ENCODE measurements around the gene PISD. TPM values are rescaled to one million over a fixed set of nuclear protein-coding genes. Genes with fewer than 3 reads are reported as not detected.

The PISD gene
- total and polyA plus RNA-seq, 2 donors (not counting 3 experiments of a cell fraction or from before 2014, with no cell fraction given) = 53.4 to 58.0 TPM

DNA sequence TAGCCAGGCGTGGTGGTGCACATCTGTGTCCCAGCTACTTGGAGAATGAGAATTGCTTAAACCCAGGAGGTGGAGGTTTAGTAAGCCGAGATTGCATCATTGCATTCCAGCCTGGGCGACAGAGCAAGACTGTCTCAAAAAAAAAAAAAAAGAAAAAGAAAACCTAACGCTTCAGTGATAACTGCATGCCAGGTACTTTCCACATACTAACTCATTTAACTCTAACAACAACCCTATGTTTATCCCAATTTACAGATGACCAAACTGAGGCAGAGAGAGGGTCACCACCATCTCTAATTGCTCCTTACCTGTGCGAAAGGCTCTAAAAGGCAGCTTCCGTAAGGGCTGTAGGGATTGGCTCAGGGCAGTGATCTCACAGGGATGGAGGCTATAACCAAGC is 11.6 kb downstream of the PISD start:
- intact Hi-C loops (cut with micrococcal nuclease) (no loop called here), dilution Hi-C loops (cut with MboI; ENCODE audit: extremely low pct_ligation_motif_present, low sequenced_read_pairs) (no loop called here)
- no TSS peak for BruUV-seq (replicated peaks)
- Histone ChIP-seq H3K27ac (ENCODE audit: insufficient read depth, low read depth, low read length) (no peak overlapping the region), H3K9ac (replicated peaks; ENCODE audit: extremely low read depth, insufficient read depth, low read length) (no peak overlapping the region), H4K20me1 (replicated peaks; ENCODE audit: control insufficient read depth, extremely low read depth, insufficient read depth, low read length) (no peaks in the 10 kb centered on the region), H2AFZ (ENCODE audit: low read depth, low read length) (no peak overlapping the region), H3K4me2 (ENCODE audit: insufficient read depth, low read length) (no peak overlapping the region), H3K79me2 (ENCODE audit: control insufficient read depth, insufficient read depth, low read length) (peaks cover 41% of the 10 kb centered on the region), H3K4me1 (ENCODE audit: control insufficient read depth, extremely low read depth, insufficient read depth, low read length) (peaks cover 24% of the 10 kb centered on the region), H3K36me3 (ENCODE audit: control insufficient read depth in 2 of 2, extremely low read depth in 1 of 2, insufficient read depth in 2 of 2, low read length in 2 of 2) (peaks cover 0 to 2% of the 10 kb centered on the region in 2 experiments), H3K4me3 (replicated peaks in 1 of 3; ENCODE audit: insufficient read depth in 1 of 3, low read depth in 1 of 3, low read length in 3 of 3) (no peak overlapping the region), H3K27me3 (ENCODE audit: control insufficient read depth in 2 of 2, insufficient read depth in 2 of 2, low read length in 2 of 2) (no peaks in the 10 kb centered on the region), H3K9me1 (replicated peaks; ENCODE audit: control insufficient read depth, extremely low read depth, insufficient read depth, low read length) (no peaks in the 10 kb centered on the region), H3K9me3 (replicated peaks; ENCODE audit: control insufficient read depth, insufficient read depth, low read length) (no peaks in the 10 kb centered on the region)
- POLR2A ChIA-PET = no interaction called here
- CTCF ChIA-PET = no interaction called here
- TF ChIP-seq, protein P1, sequence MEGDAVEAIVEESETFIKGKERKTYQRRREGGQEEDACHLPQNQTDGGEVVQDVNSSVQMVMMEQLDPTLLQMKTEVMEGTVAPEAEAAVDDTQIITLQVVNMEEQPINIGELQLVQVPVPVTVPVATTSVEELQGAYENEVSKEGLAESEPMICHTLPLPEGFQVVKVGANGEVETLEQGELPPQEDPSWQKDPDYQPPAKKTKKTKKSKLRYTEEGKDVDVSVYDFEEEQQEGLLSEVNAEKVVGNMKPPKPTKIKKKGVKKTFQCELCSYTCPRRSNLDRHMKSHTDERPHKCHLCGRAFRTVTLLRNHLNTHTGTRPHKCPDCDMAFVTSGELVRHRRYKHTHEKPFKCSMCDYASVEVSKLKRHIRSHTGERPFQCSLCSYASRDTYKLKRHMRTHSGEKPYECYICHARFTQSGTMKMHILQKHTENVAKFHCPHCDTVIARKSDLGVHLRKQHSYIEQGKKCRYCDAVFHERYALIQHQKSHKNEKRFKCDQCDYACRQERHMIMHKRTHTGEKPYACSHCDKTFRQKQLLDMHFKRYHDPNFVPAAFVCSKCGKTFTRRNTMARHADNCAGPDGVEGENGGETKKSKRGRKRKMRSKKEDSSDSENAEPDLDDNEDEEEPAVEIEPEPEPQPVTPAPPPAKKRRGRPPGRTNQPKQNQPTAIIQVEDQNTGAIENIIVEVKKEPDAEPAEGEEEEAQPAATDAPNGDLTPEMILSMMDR (IDR thresholded peaks at IDR 0.05; ENCODE audit: extremely low read depth in 1 of 2, insufficient read depth in 1 of 2, low read depth in 1 of 2, low read length in 2 of 2) = no peak
- TF ChIP-seq POLR2A (IDR thresholded peaks at IDR 0.05; ENCODE audit: low read depth, low read length) (no peak), FOS (IDR thresholded peaks at IDR 0.05; ENCODE audit: borderline replicate concordance, insufficient read depth, low read length) (no peak), GATA2 (IDR thresholded peaks at IDR 0.05; ENCODE audit: insufficient read depth, insufficient read length, low read depth, low read length) (no peak), JUN (IDR thresholded peaks at IDR 0.05; ENCODE audit: borderline replicate concordance, insufficient read depth, insufficient read length, low read depth) (no peak), POLR2AphosphoS5 (IDR thresholded peaks at IDR 0.05; ENCODE audit: insufficient read depth, low read depth, low read length) (no peak)
- TF ChIP-seq, protein P2, sequence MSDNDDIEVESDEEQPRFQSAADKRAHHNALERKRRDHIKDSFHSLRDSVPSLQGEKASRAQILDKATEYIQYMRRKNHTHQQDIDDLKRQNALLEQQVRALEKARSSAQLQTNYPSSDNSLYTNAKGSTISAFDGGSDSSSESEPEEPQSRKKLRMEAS (IDR thresholded peaks at IDR 0.05; ENCODE audit: insufficient read depth, insufficient read length) = no peak
- FAIRE-seq = no peak
- no peak for DNase-seq (ENCODE audit: low read depth, low spot score)
